ENCODE results near the gene SPTBN1. TPM values are rescaled to one million over a fixed set of nuclear protein-coding genes. Genes with fewer than 3 reads are reported as not detected.

The SPTBN1 gene
- total and polyA plus RNA-seq, 2 of the 13 experiments (the other 11 are each of a cell fraction or from before 2014, with no cell fraction given): 123 to 299 TPM

GRCh38 chr2:54629914-54630857, 174.1 kb downstream of the SPTBN1 start (continued):
- TF ChIP-seq HOMEZ (CRISPR knock-in tag; IDR thresholded peaks at IDR 0.05; ENCODE audit: low read depth) (peak; percentile 75), ZNF446 (CRISPR knock-in tag; IDR thresholded peaks at IDR 0.05) (0 out of 2 replicates have a peak, but pooled peaks have one; percentile 62), PREB (CRISPR knock-in tag; IDR thresholded peaks at IDR 0.05) (no peak), TOPORS (CRISPR knock-in tag; IDR thresholded peaks at IDR 0.05) (0 out of 2 replicates have a peak, but pooled peaks have one; percentile 25), DZIP1 (CRISPR knock-in tag; IDR thresholded peaks at IDR 0.05) (no peak), ATAD3A (CRISPR knock-in tag; IDR thresholded peaks at IDR 0.05) (no peak), PHF5A (CRISPR knock-in tag; IDR thresholded peaks at IDR 0.05; ENCODE audit: low read depth, unreplicated experiment) (no peak), TAF15 (IDR thresholded peaks at IDR 0.05; ENCODE audit: low read depth, low read length, poor library complexity, severe bottlenecking) (no peak), TBP (CRISPR knock-in tag; IDR thresholded peaks at IDR 0.05) (no peak), ZNF431 (CRISPR knock-in tag; IDR thresholded peaks at IDR 0.05; ENCODE audit: borderline replicate concordance, low read depth) (no peak), EP300 (IDR thresholded peaks at IDR 0.05; ENCODE audit: low read depth in 2 of 2, low read length in 2 of 2) (no peak; a peak in 1 of 4 replicates), EP300 (CRISPR knock-in tag; IDR thresholded peaks at IDR 0.05; ENCODE audit: borderline replicate concordance) (peak; percentile 31; the same call in 1 of the 2 replicates), THRA (CRISPR knock-in tag; IDR thresholded peaks at IDR 0.05; ENCODE audit: borderline replicate concordance) (peak; percentile 48; the same call in 1 of the 2 replicates), PITX1 (CRISPR knock-in tag; IDR thresholded peaks at IDR 0.05) (no peak), PRDM10 (CRISPR knock-in tag; IDR thresholded peaks at IDR 0.05; ENCODE audit: low read depth) (no peak)
